Ishikawa (cell line): ENCODE results near the gene CCPG1.

Source experiments
- CEBPB ChIP-seq: IDR thresholded peaks from 2 replicates; pipeline ENCODE4 v1.6.1; 2012
- CREB1 ChIP-seq: IDR thresholded peaks from 2 replicates; pipeline ENCODE4 v1.6.1; 2012; ENCODE audit warnings: low read depth
- EGR1 ChIP-seq: IDR thresholded peaks from 2 replicates; pipeline ENCODE4 v1.6.1; 2012
- EP300 ChIP-seq: IDR thresholded peaks from 2 replicates; pipeline ENCODE4 v1.6.1; 2012; ENCODE audit warnings: borderline replicate concordance
- FOXM1 ChIP-seq: IDR thresholded peaks from 2 replicates; pipeline ENCODE4 v1.6.1; 2012; ENCODE audit warnings: low read depth, borderline replicate concordance
- MAX ChIP-seq: IDR thresholded peaks from 2 replicates; pipeline ENCODE4 v1.6.1; 2012
- NFIC ChIP-seq: IDR thresholded peaks from 2 replicates; pipeline ENCODE4 v1.6.1; 2012
- RAD21 ChIP-seq: IDR thresholded peaks from 2 replicates; pipeline ENCODE4 v1.6.1; 2012; ENCODE audit warnings: low read depth
- REST ChIP-seq: IDR thresholded peaks from 2 replicates; pipeline ENCODE4 v1.6.1; 2012; ENCODE audit warnings: low read depth, mild to moderate bottlenecking
- TAF1 ChIP-seq: IDR thresholded peaks from 2 replicates; pipeline ENCODE4 v1.6.1; 2012; ENCODE audit warnings: low read depth, mild to moderate bottlenecking
- TCF12 ChIP-seq: IDR thresholded peaks from 2 replicates; pipeline ENCODE4 v1.6.1; 2012; ENCODE audit warnings: low read depth
- TEAD4 ChIP-seq: IDR thresholded peaks from 2 replicates; pipeline ENCODE4 v1.6.1; 2012
- USF1 ChIP-seq: IDR thresholded peaks from 2 replicates; pipeline ENCODE4 v1.6.1; 2012
- YY1 ChIP-seq: IDR thresholded peaks from 2 replicates; pipeline ENCODE4 v1.6.1; 2012; ENCODE audit warnings: low read depth
- ZBTB7A ChIP-seq: IDR thresholded peaks from 2 replicates; pipeline ENCODE4 v1.6.1; 2012; ENCODE audit warnings: low read depth

The CCPG1 gene

DNA sequence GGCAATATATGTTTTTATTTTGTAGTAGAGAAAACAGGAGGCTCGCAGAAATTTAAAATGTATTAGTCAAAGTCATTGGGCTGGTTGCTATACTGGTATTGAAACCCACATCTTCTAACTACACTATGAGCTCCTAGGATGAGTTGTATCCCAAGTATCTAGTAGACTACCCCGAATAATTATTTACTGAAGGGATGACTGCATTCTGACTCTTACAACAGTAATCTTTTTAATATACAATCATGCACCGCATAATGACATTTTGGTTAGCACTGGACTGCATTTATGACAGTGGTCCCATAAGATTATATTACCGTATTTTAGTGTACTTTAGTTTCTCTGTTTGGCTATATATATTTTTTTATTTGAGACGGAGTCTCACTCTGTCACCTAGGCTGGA, 73.8 kb downstream of the CCPG1 start:
- TF ChIP-seq NFIC = no peak
- no peak for TF ChIP-seq TEAD4

DNA sequence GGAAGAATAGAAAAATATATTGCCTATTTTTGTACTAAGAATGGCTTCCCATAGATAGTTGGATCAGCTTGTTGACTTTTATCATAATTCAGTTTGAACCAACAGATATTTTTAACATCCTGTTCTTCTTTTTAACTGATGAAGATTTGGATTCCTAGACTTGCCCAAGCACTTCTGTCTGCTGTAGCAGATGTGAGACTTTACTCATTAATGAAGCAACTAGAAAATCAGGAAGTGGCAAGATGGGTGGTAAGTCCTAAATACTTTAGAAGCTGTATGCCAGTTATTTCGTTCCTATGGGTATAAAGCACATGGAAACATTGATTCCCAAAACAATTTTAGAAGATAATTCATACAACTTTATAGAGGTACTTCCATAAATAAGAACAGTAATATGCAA, 80.8 kb downstream of the CCPG1 start:
- no peak for TF ChIP-seq MAX
- no peak for TF ChIP-seq YY1
- TF ChIP-seq TCF12 = no peak
- no peak for TF ChIP-seq EGR1
- no peak for TF ChIP-seq EP300
- TF ChIP-seq USF1 = no peak
- TF ChIP-seq REST = no peak
- TF ChIP-seq CREB1 = no peak
- no peak for TF ChIP-seq ZBTB7A
- no peak for TF ChIP-seq FOXM1
- no peak for TF ChIP-seq RAD21
- no peak for TF ChIP-seq TEAD4
- no peak for TF ChIP-seq CEBPB
- TF ChIP-seq TAF1 = no peak
- TF ChIP-seq NFIC = no peak

- TF ChIP-seq FOXM1 (no peak), RAD21 (no peak), YY1 (no peak), ZBTB7A (no peak), EGR1 (no peak)
Measured at GRCh38 chr15:55322467-55322866, 85.7 kb downstream of the CCPG1 start.

- TF ChIP-seq ZBTB7A (no peak), CREB1 (no peak), RAD21 (no peak), TCF12 (no peak), TEAD4 (no peak), EGR1 (no peak), CEBPB (no peak), REST (no peak), FOXM1 (no peak), TAF1 (no peak), EP300 (no peak), USF1 (no peak), NFIC (no peak), YY1 (no peak), MAX (no peak)
Measured at GRCh38 chr15:55320963-55321362, 87.2 kb downstream of the CCPG1 start.

DNA sequence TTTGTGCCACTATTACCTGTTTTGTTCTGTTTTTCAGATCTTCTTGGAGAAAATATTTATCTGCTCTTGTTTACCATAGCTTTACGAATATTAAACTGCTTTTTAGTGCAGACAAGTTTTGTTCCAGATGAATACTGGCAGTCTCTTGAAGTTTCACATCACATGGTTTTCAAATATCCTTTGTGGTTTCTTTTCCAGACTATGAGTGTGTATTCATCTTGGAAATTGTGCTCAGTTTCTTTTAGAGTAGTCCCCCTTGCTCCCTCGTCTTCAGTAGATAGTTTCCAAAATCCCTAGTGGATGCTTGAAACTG, 88.0 kb downstream of the CCPG1 start:
- TF ChIP-seq FOXM1 (no peak), REST (no peak), CEBPB (no peak)
